Testis (tissue), 2 donors: Measurements from ENCODE around the gene MAML2.

Source experiments
- POLR2A ChIP-seq: fragments of 450-650 bp; IDR thresholded peaks from one replicate; pipeline ENCODE4 v1.6.1; 2017; ENCODE audit warnings: antibody characterized with exemption, mild to moderate bottlenecking, moderate library complexity
- TF ChIP-seq, protein P1 (sequence below), 3 experiments: fragments of 450-650 bp in 2 of 3; fragments of 200-600 bp in 1 of 3; sonication (generic) in 1 of 3; IDR thresholded peaks; one replicate each; pipeline ENCODE4 v1.5.1; 2016 to 2019; ENCODE audit warnings: antibody characterized with exemption in 3 of 3, mild to moderate bottlenecking in 2 of 3, moderate library complexity in 1 of 3

DNA sequence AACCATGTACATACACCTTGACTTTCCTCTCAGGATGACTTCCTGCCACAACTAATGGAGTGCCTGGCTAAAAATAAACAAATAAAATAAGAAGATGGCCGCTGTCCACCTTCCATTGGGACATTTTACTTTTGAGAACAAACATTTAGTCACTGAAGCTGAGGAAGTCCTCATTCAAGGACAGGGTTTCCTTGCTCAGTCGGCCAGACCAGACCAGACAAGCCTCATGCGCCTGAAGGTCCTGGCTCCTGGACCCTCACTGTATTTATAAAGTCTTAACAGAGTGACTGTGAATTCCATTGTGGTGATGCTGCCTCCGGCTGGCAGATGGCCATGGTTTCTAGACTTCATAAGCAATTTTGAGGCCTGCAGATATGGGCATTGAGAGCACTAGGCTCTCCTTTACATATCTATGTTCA is 114.5 kb downstream of the MAML2 start:
- TF ChIP-seq POLR2A = no peak
- TF ChIP-seq, protein P1, sequence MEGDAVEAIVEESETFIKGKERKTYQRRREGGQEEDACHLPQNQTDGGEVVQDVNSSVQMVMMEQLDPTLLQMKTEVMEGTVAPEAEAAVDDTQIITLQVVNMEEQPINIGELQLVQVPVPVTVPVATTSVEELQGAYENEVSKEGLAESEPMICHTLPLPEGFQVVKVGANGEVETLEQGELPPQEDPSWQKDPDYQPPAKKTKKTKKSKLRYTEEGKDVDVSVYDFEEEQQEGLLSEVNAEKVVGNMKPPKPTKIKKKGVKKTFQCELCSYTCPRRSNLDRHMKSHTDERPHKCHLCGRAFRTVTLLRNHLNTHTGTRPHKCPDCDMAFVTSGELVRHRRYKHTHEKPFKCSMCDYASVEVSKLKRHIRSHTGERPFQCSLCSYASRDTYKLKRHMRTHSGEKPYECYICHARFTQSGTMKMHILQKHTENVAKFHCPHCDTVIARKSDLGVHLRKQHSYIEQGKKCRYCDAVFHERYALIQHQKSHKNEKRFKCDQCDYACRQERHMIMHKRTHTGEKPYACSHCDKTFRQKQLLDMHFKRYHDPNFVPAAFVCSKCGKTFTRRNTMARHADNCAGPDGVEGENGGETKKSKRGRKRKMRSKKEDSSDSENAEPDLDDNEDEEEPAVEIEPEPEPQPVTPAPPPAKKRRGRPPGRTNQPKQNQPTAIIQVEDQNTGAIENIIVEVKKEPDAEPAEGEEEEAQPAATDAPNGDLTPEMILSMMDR (IDR thresholded peaks at IDR 0.05) = no peak
